Heart left ventricle (tissue), 13 donors: Measurements from ENCODE around the gene MEFV.

Experiments used
- CTCF ChIP-seq, 12 donors: fragments of 200-600 bp; sonication (generic) in 4 of 12; IDR thresholded peaks; one replicate each; pipeline versions ENCODE4 v1.5.0 to v1.8.0; 2018 to 2022; ENCODE audit warnings: antibody characterized with exemption in 12 of 12, mild to moderate bottlenecking in 5 of 12
- POLR2A ChIP-seq, 2 donors: fragments of 450-650 bp; IDR thresholded peaks; one replicate each; pipeline ENCODE4 v1.6.1; 2017; ENCODE audit warnings: antibody characterized with exemption in 2 of 2, mild to moderate bottlenecking in 2 of 2, moderate library complexity in 2 of 2
- donor health status: ischemic (EF 13 %, LVEDD 7.1; RV severe dilation, severe dysfunction).
- donor health status: DM: no; HTN: yes; CAD: no.
- donor health status: DM: no; HTN: no; CAD: no.
- donor health status: ischemic (EF 25% LVEDD 6.9; RV normal size, moderate dysfunction).
- donor health status: ischemic (EF 25% LVEDD 5.7; RV mildly dilated, moderate dysfunction).
- donor health status: ischemic (EF 35%, LVEDD 5.7; RV mildly dilated, moderate dysfunction).
- donor health status: nonischemic (EF 11% LVEDD 7.7; RV severe dilation, severe dysfunction).
- donor health status: DM: yes; HTN: yes; CAD: no.
- donor health status: PGD.
- donor health status: ischemic (EF 29% LVEDD 5.4; RV normal size, mild dysfunction).
- donor health status: nonischemic (EF 23%, LVEDD 6.1; RV moderate dilation, normal function).

- TF ChIP-seq CTCF (IDR thresholded peaks at IDR 0.05): no peak
- TF ChIP-seq POLR2A (IDR thresholded peaks at IDR 0.05): no peak
These were observed 6.1 kb upstream of the MEFV start for GRCh38 chr16:3262517-3262916.
